GM21576 (cell line): ENCODE results near the gene SULT2B1.
"Not testable (repeated sequence)": the region's sequence is repeated elsewhere in the genome, so short reads cannot be mapped to it uniquely, and the experiment has no call there.

Source experiments
- ATAC-seq: cut with Tn5 transposase; IDR thresholded peaks from one replicate; pipeline ENCODE4 v1.9.1; 2021; ENCODE audit warnings: mild to moderate bottlenecking, moderate library complexity; ENCODE audit not compliant: unreplicated experiment

Gene SULT2B1

DNA sequence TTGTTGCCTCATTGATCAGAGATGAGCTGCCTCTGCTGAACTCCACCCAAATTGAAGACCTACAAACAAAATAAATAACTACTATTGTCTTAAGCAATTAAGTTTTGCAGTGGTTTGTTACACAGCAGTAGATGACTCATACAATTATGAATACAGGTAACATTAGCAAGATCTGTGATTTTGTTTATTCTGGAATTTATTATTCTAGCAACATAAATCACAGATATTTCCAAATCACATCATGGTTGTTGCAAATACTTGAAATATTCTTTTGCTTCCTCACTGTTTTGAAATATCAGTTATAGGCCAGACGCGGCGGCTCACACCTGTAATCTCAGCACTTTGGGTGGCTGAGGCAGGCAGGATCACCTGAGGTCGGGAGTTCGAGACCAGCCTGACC is 27.2 kb upstream of the SULT2B1 start:
- no peak for ATAC-seq

DNA sequence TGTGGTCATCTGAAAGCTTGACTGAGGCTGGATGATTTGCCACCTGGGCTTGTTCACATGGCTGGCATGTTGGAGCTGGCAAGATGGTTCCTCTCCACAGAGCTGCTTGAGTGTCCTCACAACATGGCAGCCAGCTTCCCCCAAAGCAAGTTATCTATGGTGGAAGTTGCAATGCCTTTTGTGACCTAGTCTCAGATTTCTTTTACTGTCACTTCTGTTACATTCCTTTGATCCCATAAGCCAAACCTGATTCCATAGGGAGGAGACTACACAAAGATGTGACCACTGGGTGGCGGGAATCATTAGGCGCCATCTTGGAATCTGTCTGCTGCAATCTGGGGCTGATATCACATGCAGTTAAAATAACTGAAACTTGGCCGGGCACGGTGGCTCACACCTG is 22.8 kb upstream of the SULT2B1 start:
- ATAC-seq: no peak

DNA sequence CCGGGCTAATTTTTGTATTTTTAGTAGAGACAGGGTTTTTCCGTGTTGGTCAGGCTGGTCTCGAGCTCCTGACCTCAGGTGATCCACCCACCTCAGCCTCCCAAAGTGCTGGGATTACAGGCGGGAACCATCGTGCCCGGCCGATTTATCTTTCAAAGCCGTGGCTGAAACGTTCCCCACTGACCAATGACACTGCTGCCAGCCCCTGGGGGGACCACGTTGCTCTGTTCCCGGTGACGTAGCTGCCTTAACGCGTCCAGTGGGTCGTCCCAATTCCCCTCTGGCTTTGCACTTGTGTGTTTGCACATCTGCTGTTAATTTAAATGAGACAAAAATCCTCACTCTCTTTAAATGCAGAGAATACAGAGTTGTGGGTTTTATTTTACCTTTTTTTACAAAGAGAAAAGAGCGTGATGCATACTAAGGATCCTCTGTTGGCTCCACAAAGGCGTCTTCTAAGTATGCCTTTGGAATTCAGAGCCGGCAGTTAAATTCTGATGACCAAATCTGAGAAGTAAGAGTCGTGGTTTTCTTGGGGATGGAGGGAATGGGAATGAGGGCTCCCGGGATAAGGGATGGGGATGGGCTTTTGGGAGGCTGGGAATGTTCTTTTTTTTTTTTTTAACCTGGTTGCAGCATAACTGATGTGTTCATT is 21.8 kb upstream of the SULT2B1 start:
- ATAC-seq: no peak

DNA sequence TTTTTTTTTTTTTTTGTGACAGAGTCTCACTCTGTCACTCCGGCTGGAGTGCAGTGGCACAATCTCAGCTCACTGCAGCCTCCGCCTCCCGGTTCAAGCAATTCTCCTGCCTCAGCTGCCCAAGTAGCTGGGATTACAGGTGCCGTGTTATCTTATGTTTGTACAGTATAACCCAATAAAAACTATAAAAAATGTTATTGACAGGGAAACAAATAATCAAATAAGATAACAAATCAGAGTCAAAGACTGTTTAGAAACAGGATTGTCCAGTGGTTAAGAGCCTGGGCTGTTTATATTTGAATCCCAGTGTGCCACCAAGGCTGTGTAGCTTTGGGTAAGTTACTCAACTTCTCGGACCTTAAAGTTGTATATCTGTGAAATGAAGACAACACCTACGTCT is 21.2 kb upstream of the SULT2B1 start:
- ATAC-seq: no peak

DNA sequence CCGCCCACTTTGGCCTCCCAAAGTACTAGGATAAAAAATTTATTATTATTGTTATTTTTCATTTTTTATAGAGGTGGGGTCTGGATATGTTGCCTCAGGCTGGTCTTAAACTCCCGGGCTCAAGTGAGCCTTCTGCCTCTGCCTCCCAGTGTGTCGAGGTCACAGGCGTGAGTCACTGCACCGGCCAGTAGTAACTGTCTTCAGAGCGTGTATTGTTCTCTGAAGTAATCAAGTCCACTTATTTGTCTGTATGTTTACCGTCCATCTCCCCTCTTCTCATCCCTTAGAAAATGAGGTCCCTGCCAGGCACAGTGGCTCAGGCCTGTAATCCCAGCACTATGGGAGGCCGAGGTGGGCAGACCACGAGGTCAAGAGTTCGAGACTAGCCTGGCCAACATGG is 18.2 kb upstream of the SULT2B1 start:
- no peak for ATAC-seq

DNA sequence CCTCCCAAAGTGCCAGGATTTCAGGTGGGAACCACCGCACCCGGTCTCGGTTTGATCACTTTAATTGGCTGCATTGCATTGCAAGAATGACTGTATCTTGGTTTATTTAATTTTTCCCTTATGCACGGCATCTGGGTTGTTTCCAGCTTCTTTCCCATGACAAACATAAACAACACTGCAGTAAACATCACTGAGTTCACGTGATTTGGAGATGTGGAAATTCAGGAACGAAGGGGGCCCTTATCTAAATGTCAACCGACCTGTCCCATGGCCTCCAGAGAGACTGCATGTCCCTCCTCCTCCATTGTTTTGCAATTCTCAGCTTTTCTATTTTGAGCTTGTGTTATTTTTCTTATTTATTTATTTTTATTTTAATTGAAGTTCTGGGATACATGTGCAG is 14.4 kb upstream of the SULT2B1 start:
- ATAC-seq: no peak

DNA sequence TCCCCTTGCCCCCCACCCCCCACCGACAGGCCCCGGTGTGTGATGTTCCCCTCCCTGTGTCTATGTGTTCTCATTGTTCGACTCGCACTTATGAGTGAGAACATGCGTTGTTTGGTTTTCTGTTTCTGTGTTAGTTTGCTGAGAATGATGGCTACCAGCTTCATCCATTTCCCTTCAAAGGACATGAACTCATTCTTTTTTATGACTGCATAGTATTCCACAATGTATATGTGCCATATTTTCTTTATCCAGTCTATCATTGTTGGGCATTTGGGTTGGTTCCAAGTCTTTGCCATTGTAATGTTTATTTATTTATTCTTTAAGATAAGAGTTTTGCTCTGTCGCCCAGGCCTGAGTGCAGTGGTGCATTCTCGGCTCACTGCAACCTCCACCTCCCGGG is 13.9 kb upstream of the SULT2B1 start:
- ATAC-seq: not testable (repeated sequence)

DNA sequence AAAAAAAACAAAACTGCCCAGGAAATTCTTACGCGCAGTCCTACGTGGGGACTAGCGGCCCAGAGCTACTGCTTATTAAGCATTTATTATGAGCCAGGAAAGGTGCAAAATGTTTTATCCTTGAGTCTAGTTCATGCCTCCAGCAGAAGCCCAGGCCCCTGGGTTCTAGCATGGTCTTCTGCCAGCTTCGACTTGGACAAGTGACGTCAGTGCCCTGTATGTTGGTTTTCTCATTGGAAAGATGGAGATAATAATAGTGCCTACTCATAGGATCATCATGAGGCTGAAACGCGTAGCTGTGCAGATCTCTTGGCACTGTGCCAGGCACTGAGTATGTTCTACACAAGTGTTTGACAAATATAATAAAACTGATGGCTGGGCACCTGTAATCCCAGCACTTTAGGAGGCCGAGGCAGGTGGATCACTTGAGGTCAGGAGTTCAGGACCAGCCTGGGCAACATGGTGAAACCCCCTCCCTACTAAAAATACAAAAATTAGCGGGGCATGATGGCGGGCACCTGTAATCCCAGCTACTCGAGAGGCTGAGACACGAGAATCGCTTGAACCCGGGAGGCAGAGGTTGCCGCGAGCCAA is 12.4 kb upstream of the SULT2B1 start:
- no peak for ATAC-seq

DNA sequence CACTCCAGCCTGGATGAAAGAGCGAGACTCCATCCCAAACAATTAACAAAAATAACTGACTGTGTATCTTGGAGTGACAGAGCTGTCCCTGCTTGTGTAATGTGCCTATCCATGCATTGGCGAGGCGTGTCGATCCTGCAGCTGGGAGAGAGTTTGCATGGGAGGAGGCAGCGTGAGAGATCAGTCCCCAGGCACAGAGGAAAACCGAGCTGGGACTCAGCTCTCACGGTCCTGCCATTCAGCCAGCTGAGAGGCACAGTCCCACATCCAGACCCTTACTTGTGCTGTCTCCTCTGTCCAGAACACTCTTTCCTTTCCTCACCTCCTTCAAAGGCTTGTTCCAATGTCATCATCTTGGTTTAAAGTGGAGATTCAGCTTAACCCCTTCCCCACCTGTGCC is 11.9 kb upstream of the SULT2B1 start:
- no peak for ATAC-seq

DNA sequence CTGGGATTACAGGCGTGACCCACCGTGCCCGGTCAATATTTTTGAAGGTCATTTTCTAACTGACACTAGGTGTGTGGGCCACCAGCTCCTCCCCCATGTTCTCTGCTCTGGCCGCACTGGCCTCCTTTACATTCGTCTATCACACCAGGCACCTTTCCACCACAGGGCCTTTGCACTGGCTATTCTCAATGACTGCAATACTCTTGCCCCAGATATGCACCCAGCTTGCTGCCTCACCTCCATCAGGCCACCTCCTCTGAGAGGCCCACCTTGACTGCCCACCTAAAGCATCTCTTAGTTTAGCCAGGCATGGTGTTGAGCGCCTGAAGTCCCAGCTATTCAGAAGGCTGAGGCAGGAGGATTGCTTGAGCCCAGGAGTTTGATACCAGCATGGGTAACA is 10.2 kb upstream of the SULT2B1 start:
- ATAC-seq: no peak

DNA sequence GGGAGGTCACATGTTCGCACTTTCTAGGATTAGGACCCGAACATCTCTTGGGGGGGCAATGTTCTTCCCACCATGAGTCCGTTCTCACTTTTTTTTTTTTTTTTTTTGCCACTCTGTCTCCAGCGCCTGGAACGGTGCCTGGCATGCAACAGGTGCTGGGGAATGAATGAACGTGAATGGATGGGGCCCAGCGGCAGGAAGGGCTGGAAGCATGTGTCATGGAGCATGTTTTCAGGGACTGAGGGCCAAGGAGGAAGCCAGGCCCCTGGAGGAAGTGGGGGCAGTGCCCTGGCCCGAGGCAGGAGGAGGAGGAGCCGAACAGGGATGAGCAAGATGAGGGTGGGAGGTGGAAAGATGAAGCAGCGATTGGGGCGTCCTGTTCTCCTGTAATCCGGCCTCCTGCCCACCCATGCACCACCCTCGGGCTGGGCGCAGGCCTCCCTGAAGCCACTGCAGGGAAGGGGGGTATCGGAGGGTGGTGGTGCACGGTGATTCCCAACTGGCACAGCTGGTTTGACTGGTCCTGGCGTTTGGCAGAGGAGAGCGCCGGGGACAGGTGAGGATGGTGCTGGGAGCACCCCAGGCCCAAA is 8.8 kb upstream of the SULT2B1 start:
- ATAC-seq: no peak

DNA sequence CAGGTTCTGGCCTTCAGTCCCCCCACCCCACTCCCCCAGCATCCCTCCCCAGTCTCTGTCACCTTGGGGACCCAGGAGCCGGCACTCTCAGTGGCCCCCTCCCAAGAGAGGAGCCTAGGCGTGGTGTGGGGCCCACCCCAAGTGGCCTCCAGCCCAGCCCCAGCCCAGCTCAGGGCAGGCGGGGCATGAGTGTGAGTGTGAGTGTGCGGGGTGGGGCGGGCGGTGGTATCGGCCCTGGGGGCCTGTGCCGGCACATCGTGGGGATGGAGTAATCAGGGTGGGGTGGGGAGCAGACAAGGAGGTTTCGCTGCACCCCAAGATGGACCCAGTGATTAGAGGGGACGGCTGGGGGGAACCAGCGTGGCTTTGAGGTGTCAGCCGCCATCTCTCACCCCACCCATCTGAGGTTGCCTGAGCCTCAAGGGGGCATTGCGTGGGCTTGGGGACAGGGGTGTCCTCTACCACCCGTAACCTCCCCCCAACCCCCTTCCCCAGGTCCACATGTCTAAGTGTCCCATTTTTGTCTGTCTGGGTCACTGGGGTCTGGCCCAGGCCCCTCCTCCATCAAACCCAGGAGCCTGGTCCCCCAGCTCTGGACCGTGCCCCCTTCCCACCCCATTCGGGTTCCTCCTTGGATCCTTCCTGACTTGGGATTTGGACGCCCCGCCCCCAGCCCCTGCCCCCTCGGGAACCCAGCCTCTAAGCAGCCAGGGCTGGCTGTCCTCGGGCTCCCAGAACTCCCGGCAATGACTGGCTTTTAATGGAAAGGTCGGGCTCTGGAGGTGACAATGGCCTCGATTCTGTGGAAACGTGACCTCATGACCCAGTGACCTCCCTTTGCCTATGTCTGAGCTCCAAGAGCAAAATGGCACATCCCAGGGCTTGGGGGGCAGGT is 6.9 kb upstream of the SULT2B1 start:
- ATAC-seq: no peak

DNA sequence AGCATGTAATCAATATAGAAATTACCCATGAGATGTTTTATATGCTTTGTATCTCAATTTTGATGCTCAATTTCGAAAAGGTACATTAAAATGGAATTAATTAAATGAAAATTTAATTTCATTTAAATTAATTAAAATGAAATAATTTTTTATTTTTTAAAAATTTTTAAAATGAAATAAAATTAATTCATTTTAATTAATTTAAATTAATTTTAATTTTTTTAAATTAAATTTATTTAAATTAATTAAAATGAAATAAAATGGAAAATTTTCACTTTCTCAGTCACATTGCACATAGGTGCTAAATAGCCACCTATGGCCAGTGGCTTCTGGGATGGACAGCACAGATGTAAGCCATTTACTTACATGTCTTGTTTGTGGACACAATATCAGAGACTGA is 4.2 kb upstream of the SULT2B1 start:
- no peak for ATAC-seq

DNA sequence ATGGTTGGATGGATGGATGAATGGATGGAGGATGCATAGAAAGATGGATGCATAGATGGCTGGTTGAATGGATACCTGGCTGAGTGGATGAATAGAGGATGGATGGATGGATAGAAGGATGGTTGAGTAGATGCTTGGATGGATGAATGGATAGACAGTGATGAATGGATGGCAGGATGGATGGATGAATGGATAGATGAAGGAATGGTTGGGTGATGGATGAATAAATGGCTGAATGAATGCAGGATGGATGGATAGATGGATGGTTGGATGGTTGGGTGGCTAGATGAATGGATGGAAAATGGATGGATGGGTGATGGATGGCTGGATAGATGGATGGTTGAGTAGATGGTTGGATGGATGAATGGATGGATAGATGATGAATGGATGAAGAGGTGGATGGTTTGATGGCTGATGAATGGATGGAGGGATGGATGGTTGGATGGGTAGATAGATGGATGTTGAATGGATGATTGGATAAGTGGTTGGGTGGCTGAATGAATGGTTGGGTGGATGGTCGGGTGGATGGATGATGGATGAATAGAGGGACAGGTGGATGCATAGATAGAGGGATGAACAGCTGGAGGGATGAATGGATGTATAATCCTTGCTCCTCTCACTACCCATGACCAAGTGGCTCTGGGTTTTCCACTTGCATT is 3.6 kb upstream of the SULT2B1 start:
- ATAC-seq: no peak

DNA sequence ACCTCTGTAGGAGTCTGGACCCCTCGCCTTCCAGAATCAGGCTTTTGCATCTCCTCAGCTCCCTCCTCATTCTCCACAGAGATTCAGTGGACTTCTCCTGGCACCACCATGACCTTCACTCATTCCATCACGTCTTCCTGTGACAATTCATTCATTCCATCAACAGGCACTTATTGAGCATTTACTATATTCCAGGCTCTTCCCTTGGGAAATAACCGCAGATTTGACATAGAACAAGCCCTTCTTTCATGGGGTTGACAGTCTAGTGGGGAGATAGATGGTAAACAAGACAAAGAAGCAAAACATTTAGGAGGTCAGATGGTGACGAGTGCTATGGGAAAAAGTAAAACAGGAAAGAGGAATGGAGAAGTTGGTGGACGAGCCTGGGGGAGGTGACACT is 2.6 kb upstream of the SULT2B1 start:
- ATAC-seq: no peak

DNA sequence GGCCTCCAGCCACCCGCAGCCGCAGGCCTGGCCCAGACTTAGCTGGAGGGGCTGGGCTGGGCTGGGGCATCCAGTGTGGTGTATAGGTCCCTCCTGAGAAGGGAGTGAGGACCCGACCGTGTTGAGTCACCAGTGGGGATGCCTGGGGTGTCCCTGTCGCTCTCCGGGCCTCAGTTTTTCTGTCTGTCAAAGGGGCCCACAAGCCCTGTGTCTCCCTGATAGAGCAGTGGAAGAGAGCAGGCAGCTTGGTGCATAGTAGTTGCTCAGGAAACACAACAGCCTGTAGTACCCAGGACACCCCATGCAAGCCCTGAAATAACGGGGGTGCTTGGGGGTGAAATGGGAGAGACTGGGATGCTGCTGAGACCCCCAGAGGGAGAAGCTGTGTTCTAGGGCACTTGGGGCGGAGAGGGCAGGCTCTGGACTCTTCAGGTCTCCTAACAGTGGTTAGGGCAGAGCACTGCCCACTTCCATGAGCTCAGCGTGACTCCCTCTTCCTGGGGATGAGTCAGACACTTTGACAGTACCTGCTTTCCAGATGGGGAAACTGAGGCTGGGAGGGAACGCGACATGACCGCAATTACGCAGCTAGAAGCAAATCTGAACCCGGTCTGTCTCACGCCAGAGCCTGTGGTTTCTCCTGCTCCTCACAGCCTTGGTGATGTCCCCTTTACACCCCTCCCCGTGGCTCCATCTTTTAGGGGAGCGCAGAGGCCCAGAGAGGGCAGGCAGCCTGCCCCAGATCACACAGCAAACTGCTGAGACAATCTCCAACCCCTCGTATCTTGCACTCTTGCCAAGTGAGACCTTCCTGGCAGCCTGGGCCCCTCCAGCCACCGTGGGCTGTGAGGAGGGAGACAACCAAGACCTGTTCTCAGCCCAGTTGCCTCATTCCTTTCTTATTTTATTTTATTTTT is 692 bp downstream of the SULT2B1 start:
- ATAC-seq: no peak

DNA sequence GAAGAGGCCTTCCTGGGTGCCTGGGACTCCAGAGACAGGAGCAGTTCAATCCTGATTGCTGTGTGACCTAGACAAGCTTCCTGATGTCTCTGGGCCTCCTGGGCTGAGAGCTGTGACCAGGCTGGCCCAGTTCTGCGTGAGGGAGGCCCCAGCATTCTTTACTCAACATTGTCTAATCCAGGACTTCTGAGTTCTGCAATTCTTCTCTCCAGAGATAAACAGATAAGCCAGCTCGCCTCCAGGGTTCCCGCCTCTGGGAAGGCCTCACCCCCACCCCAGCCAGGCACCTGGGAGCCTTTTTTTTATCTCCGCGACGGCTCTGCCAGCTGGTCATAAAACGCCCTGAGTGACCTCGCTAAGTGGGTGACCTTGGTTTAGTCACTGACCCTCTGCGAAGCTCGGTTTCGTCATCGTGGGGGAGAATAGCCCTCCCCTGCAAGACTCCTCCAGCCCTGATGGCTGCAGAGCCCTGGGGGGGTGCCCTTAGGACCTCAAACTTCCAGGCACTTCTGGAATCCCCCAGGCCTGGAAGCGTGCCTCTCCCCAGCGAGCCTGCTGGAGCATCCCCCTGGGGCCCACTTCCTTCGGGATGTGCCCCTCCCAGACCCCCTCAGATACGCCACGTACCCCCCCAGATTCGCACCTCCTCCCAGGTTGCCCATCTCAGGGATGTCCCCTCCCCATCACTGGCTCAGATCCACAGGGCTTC is 1.9 kb downstream of the SULT2B1 start:
- ATAC-seq: no peak

DNA sequence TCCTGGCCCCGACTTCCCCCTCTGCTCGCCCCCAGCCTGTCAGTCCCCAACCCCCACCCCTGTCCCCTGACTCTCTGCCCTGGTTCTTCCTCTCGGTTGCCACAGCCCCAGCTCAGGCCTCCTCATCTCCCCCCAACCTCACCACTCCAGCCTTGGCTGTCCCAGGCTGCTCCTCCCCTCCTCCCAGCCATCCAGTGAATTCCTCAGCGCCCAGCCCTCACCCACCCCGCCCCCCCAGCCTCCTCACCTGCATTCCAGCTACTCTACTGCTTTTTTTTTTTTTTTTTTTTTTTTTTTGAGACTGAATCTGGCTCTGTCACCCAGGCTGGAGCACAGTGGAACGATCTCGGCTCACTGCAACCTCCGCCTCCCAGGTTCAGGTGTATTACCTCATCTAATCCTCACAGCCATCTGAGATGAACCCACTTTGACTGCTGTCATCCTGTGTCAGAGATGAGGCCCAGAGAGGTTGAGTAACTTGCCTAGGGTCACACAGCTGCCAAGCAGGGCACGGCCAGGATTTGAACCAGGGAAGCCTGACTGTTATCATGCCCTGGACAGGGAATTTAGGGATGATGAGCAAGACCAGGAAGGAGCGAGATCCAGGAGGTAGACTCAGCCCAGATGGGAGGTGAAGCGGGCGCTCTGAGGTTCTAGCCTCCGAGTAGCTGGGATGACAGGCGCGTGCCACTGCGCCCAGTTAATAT is 2.6 kb downstream of the SULT2B1 start:
- ATAC-seq: no peak

DNA sequence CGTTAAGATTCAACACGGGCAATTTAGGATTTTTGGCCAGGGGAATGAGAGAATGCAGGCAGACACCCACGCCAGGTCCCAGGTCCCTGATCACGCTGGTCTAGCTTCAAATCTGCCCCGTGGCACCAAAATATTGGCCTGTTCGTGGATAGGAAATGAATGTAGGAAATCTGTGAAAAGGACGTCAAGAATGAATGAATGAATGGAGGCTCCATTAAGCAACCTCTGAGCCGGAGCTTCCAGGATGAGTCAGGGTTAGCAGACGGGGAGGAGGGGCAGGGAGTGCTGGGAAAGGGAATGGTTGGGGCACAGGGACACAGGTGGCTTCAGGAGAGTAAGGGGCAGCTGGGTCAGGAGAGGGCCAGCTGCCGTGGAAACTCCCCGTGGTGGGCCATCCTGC is 4.2 kb downstream of the SULT2B1 start:
- ATAC-seq: no peak
